Mesothelial cell of epicardium (in vitro differentiated cells): ENCODE measurements around the gene FOXP1. TPM values are rescaled to one million over a fixed set of nuclear protein-coding genes. Genes with fewer than 3 reads are reported as not detected.

ENCODE experiments used
- DNase-seq, 2 experiments: peaks; one replicate each; pipeline ENCODE4 v3.0.0; 2021; ENCODE audit warnings: low spot score in 2 of 2; ENCODE audit not compliant: unreplicated experiment in 2 of 2
- H3K27ac Mint-ChIP-seq: 2 replicates; pipeline ENCODE4 v1.8.0; 2021; ENCODE audit warnings: mixed read lengths
- H3K27me3 Mint-ChIP-seq: 2 replicates; pipeline ENCODE4 v1.8.0; 2021; ENCODE audit warnings: low read depth, mixed read lengths
- H3K36me3 Mint-ChIP-seq: 2 replicates; pipeline ENCODE4 v1.8.0; 2021; ENCODE audit warnings: mixed read lengths
- H3K4me1 Mint-ChIP-seq: 2 replicates; pipeline ENCODE4 v1.8.0; 2021; ENCODE audit warnings: mixed read lengths
- H3K4me3 Mint-ChIP-seq: 2 replicates; pipeline ENCODE4 v1.8.0; 2021; ENCODE audit warnings: mild to moderate bottlenecking, moderate library complexity, mixed read lengths
- H3K9me3 Mint-ChIP-seq: 2 replicates; pipeline ENCODE4 v1.8.0; 2021; ENCODE audit warnings: mixed read lengths
- CTCF ChIP-seq: fragments of 200-600 bp; sonication (generic); IDR thresholded peaks from one replicate; pipeline ENCODE4 v1.5.0; 2021; ENCODE audit warnings: antibody characterized with exemption; ENCODE audit not compliant: unreplicated experiment
- total RNA-seq: library from RNA; stranded (reverse); gene quantifications from 3 replicates; pipeline ENCODE4 v1.2.1, GENCODE V29; 2021

FOXP1 gene
- total RNA-seq, 1 donor from 2014 or later: 187 TPM

- H3K27ac Mint-ChIP-seq: peak overlapping the region; percentile 96
- peaks cover 17% of the 10 kb centered on the region for H3K4me1 Mint-ChIP-seq
- H3K9me3 Mint-ChIP-seq: no peaks in the 10 kb centered on the region
- TF ChIP-seq CTCF: no peak
- H3K27me3 Mint-ChIP-seq: no peaks in the 10 kb centered on the region
- DNase-seq: no peak
- H3K36me3 Mint-ChIP-seq: peaks cover 17% of the 10 kb centered on the region
- H3K4me3 Mint-ChIP-seq: no peak overlapping the region
Observed at GRCh38 chr3:71110385-71111222, 472.9 kb downstream of the FOXP1 start.

- peaks cover 17% of the 10 kb centered on the region for H3K4me1 Mint-ChIP-seq
- no peaks in the 10 kb centered on the region for H3K27me3 Mint-ChIP-seq
- H3K27ac Mint-ChIP-seq: peak overlapping the region; percentile 96
- H3K4me3 Mint-ChIP-seq: no peak overlapping the region
- no peaks in the 10 kb centered on the region for H3K9me3 Mint-ChIP-seq
- DNase-seq: no peak
- no peak for TF ChIP-seq CTCF
- H3K36me3 Mint-ChIP-seq: peaks cover 19% of the 10 kb centered on the region
Observed at GRCh38 chr3:71109977-71110285, 473.6 kb downstream of the FOXP1 start.

- Mint-ChIP-seq H3K4me3 (no peak overlapping the region), H3K9me3 (no peaks in the 10 kb centered on the region), H3K27ac (peak overlapping the region; percentile 96), H3K36me3 (peaks cover 19% of the 10 kb centered on the region), H3K4me1 (peaks cover 17% of the 10 kb centered on the region), H3K27me3 (no peaks in the 10 kb centered on the region)
- TF ChIP-seq CTCF: no peak
- no peak for DNase-seq
Observed at GRCh38 chr3:71109241-71109976, 474.1 kb downstream of the FOXP1 start.

- Mint-ChIP-seq H3K9me3 (no peaks in the 10 kb centered on the region), H3K4me3 (no peak overlapping the region), H3K27ac (no peak overlapping the region), H3K36me3 (peaks cover 17% of the 10 kb centered on the region), H3K27me3 (no peaks in the 10 kb centered on the region), H3K4me1 (peaks cover 32% of the 10 kb centered on the region)
- TF ChIP-seq CTCF: no peak
- DNase-seq: no peak
Observed at GRCh38 chr3:71107926-71108325, 475.6 kb downstream of the FOXP1 start.

GRCh38 chr3:71104976-71105375 is 478.6 kb downstream of the FOXP1 start:
- DNase-seq: no peak
- H3K36me3 Mint-ChIP-seq: peaks cover 4% of the 10 kb centered on the region

More at GRCh38 chr3:71104976-71105375, 478.6 kb downstream of the FOXP1 start:
- TF ChIP-seq CTCF: no peak
- Mint-ChIP-seq H3K27ac (peak overlapping the region; percentile 23), H3K9me3 (no peaks in the 10 kb centered on the region), H3K4me3 (no peak overlapping the region), H3K27me3 (no peaks in the 10 kb centered on the region), H3K4me1 (peaks cover 55% of the 10 kb centered on the region)
